Measurements from ENCODE around the gene LMAN1L. TPM values are rescaled to one million over a fixed set of nuclear protein-coding genes. Genes with fewer than 3 reads are reported as not detected.

Gene LMAN1L
- total RNA-seq, 4 donors from 2014 or later, result 0.42 TPM; not detected in 3

GRCh38 chr15:74829486-74829885, 16.9 kb downstream of the LMAN1L start:
- no peak for TF ChIP-seq EP300 (IDR thresholded peaks at IDR 0.05)
- no peak for TF ChIP-seq CTCF (IDR thresholded peaks at IDR 0.05)
- no peak for TF ChIP-seq POLR2A (IDR thresholded peaks at IDR 0.05)
- no peak for DNase-seq (ENCODE audit: low spot score in 2 of 2)
- no peak overlapping the region for H3K4me3 ChIP-seq
- 54 to 61% methylated on average over 3 of the region's 3 CpGs for WGBS, 2 donors
- peaks cover 0 to 14% (median 2%) of the 10 kb centered on the region in 4 donors for H3K4me1 ChIP-seq
- H3K9me3 ChIP-seq, result no peaks in the 10 kb centered on the region
- no peaks in the 10 kb centered on the region for H3K36me3 ChIP-seq
- H3K27me3 ChIP-seq, result peaks cover 0 to 48% of the 10 kb centered on the region in 2 donors
- no peak overlapping the region for H3K27ac ChIP-seq

GRCh38 chr15:74829991-74830390, 17.4 kb downstream of the LMAN1L start:
- no peak for TF ChIP-seq CTCF (IDR thresholded peaks at IDR 0.05)
- H3K9me3 ChIP-seq, result no peaks in the 10 kb centered on the region
- no peak overlapping the region for H3K27ac ChIP-seq
- H3K27me3 ChIP-seq, result peaks cover 0 to 48% of the 10 kb centered on the region in 2 donors
- peaks cover 0 to 14% (median 2%) of the 10 kb centered on the region in 4 donors for H3K4me1 ChIP-seq
- H3K4me3 ChIP-seq, result no peak overlapping the region
- DNase-seq (ENCODE audit: low spot score in 2 of 2), result no peak
- no peaks in the 10 kb centered on the region for H3K36me3 ChIP-seq
- 59 to 69% methylated on average over 6 of the region's 6 CpGs for WGBS, 2 donors

GRCh38 chr15:74830868-74831267, 18.2 kb downstream of the LMAN1L start:
- Histone ChIP-seq H3K36me3 (peaks cover 0 to 6% (median 0%) of the 10 kb centered on the region in 3 donors), H3K27me3 (peaks cover 0 to 44% of the 10 kb centered on the region in 2 donors), H3K4me3 (no peak overlapping the region), H3K9me3 (no peaks in the 10 kb centered on the region), H3K4me1 (peaks cover 0 to 14% (median 2%) of the 10 kb centered on the region in 4 donors), H3K27ac (no peak overlapping the region)
- 43 to 60% methylated on average over 5 of the region's 5 CpGs for WGBS, 2 donors
- no peak for DNase-seq (ENCODE audit: low spot score in 2 of 2)
- TF ChIP-seq EP300 (IDR thresholded peaks at IDR 0.05) (no peak), CTCF (IDR thresholded peaks at IDR 0.05) (no peak), POLR2A (IDR thresholded peaks at IDR 0.05) (no peak)

- H3K9me3 ChIP-seq, result no peaks in the 10 kb centered on the region
- H3K27ac ChIP-seq, result no peak overlapping the region
- TF ChIP-seq CTCF (IDR thresholded peaks at IDR 0.05), result no peak
- no peak for TF ChIP-seq POLR2A (IDR thresholded peaks at IDR 0.05)
- no peak for TF ChIP-seq EP300 (IDR thresholded peaks at IDR 0.05)
- H3K36me3 ChIP-seq, result peaks cover 0 to 17% (median 0%) of the 10 kb centered on the region in 3 donors
- DNase-seq (ENCODE audit: low spot score in 2 of 2), result no peak
- no peak overlapping the region for H3K4me3 ChIP-seq
- 50 to 58% methylated on average over 12 to 15 of the region's 15 CpGs for WGBS, 2 donors
- peaks cover 0 to 4% (median 2%) of the 10 kb centered on the region in 4 donors for H3K4me1 ChIP-seq
- peaks cover 0 to 35% of the 10 kb centered on the region in 2 donors for H3K27me3 ChIP-seq
Measured at GRCh38 chr15:74831813-74832495, 19.3 kb downstream of the LMAN1L start.

GRCh38 chr15:74832826-74833225, 20.2 kb downstream of the LMAN1L start:
- H3K36me3 ChIP-seq, result peaks cover 0 to 26% (median 0%) of the 10 kb centered on the region in 3 donors
- H3K4me3 ChIP-seq, result no peak overlapping the region
- WGBS, 2 donors, result 63 to 67% methylated on average over 4 of the region's 4 CpGs
- H3K27ac ChIP-seq, result no peak overlapping the region
- DNase-seq (ENCODE audit: low spot score in 2 of 2), result no peak
- peaks cover 0 to 4% (median 2%) of the 10 kb centered on the region in 4 donors for H3K4me1 ChIP-seq
- TF ChIP-seq EP300 (IDR thresholded peaks at IDR 0.05) (no peak), CTCF (IDR thresholded peaks at IDR 0.05) (no peak), POLR2A (IDR thresholded peaks at IDR 0.05) (no peak)
- peaks cover 0 to 26% of the 10 kb centered on the region in 2 donors for H3K27me3 ChIP-seq
- no peaks in the 10 kb centered on the region for H3K9me3 ChIP-seq

All from tibial nerve (tissue), 4 donors.